ACC112 (cell line): ENCODE results near the gene TCEA2.

Experiments
- H2AFZ ChIP-seq: fragments of 200-600 bp; sonication (generic); one replicate; pipeline ENCODE4 v1.6.0; 2017; ENCODE audit warnings: antibody characterized with exemption, low read length; ENCODE audit not compliant: unreplicated experiment
- H3K27ac ChIP-seq: fragments of 200-600 bp; sonication (generic); 2 replicates; pipeline ENCODE4 v1.5.1; 2014; ENCODE audit warnings: low read depth, mild to moderate bottlenecking, antibody characterized with exemption, low read length, moderate library complexity
- H3K27me3 ChIP-seq: fragments of 200-600 bp; sonication (generic); 2 replicates; pipeline ENCODE4 v1.6.1; 2014; ENCODE audit warnings: mild to moderate bottlenecking, antibody characterized with exemption, low read length, moderate library complexity, mixed read lengths; ENCODE audit not compliant: insufficient read depth
- H3K36me3 ChIP-seq: fragments of 200-600 bp; sonication (generic); 2 replicates; pipeline ENCODE4 v1.6.1; 2016; ENCODE audit warnings: mild to moderate bottlenecking, antibody characterized with exemption, low read length, moderate library complexity, mixed read lengths; ENCODE audit not compliant: insufficient read depth
- H3K4me1 ChIP-seq: fragments of 200-600 bp; sonication (generic); one replicate; pipeline ENCODE4 v1.6.1; 2016; ENCODE audit warnings: low read length, mixed read lengths; ENCODE audit not compliant: insufficient read depth, unreplicated experiment, control insufficient read depth
- H3K4me3 ChIP-seq: fragments of 200-600 bp; sonication (generic); 2 replicates; pipeline ENCODE4 v1.5.1; 2014; ENCODE audit warnings: mild to moderate bottlenecking, low read depth, low read length
- H3K79me2 ChIP-seq: fragments of 200-600 bp; sonication (generic); one replicate; pipeline ENCODE4 v1.6.0; 2016; ENCODE audit warnings: low read length; ENCODE audit not compliant: control insufficient read depth, unreplicated experiment, insufficient read depth

TCEA2 gene

DNA sequence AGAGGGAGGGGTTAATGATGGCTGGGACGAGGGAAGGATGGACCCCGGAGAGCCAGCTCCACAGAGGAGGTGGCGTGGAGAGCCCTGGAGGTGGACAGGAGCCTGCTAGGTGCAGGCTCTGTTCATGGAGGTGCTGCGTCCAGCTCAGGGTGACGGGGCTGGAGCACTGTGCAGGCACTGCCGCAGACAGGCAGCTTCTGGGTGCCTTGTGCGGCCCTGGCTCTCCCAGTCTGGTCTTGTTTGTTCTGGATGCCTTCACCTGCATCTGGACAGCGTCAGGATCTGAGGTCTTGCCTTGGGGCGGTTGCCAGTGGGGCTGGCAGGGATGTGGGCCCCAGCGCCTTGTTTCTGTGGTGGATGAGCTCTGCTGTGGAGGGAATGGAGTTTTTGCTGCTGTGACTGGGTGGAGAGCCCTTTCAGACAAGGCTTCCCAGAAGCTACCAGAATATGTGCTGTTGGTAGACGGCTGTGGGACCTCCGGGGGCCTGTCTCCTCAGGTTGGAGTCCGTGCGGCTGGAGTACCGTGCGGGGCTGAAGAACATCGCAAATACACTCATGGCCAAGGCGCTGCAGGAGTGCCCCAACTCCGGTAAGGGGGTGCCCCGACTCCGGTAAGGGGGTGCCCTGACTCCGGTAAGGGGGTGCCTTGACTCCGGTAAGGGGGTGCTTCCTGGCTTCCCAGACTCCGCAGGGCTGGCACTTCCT lies 34.9 kb upstream of the TCEA2 start:
- Histone ChIP-seq H3K27me3 (no peaks in the 10 kb centered on the region), H3K79me2 (no peaks in the 10 kb centered on the region), H3K4me3 (no peak overlapping the region), H3K4me1 (peaks cover 4% of the 10 kb centered on the region), H3K27ac (no peak overlapping the region), H2AFZ (no peak overlapping the region), H3K36me3 (peaks cover 30% of the 10 kb centered on the region; the same call in 1 of the 2 replicates)

- Histone ChIP-seq H3K4me1 (peaks cover 4% of the 10 kb centered on the region), H3K27me3 (no peaks in the 10 kb centered on the region), H3K27ac (no peak overlapping the region), H3K36me3 (peaks cover 23% of the 10 kb centered on the region; the same call in 1 of the 2 replicates), H3K79me2 (no peaks in the 10 kb centered on the region), H3K4me3 (no peak overlapping the region), H2AFZ (no peak overlapping the region)
Observed at GRCh38 chr20:64029293-64030117, 33.5 kb upstream of the TCEA2 start.

- Histone ChIP-seq H3K36me3 (peaks cover 23% of the 10 kb centered on the region; the same call in 1 of the 2 replicates), H2AFZ (no peak overlapping the region), H3K27ac (no peak overlapping the region)
Observed at GRCh38 chr20:64030371-64031134, 32.4 kb upstream of the TCEA2 start.

GRCh38 chr20:64031822-64032314 lies 31.1 kb upstream of the TCEA2 start:
- no peak overlapping the region for H3K27ac ChIP-seq
- no peaks in the 10 kb centered on the region for H3K27me3 ChIP-seq
- H3K4me1 ChIP-seq, result peaks cover 4% of the 10 kb centered on the region
- no peak overlapping the region for H2AFZ ChIP-seq
- H3K36me3 ChIP-seq, result peaks cover 20% of the 10 kb centered on the region; the same call in 1 of the 2 replicates
- H3K4me3 ChIP-seq, result no peak overlapping the region
- no peaks in the 10 kb centered on the region for H3K79me2 ChIP-seq

More at GRCh38 chr20:64030371-64031134, 32.4 kb upstream of the TCEA2 start:
- Histone ChIP-seq H3K4me1 (peaks cover 4% of the 10 kb centered on the region), H3K79me2 (no peaks in the 10 kb centered on the region), H3K27me3 (no peaks in the 10 kb centered on the region), H3K4me3 (no peak overlapping the region)

DNA sequence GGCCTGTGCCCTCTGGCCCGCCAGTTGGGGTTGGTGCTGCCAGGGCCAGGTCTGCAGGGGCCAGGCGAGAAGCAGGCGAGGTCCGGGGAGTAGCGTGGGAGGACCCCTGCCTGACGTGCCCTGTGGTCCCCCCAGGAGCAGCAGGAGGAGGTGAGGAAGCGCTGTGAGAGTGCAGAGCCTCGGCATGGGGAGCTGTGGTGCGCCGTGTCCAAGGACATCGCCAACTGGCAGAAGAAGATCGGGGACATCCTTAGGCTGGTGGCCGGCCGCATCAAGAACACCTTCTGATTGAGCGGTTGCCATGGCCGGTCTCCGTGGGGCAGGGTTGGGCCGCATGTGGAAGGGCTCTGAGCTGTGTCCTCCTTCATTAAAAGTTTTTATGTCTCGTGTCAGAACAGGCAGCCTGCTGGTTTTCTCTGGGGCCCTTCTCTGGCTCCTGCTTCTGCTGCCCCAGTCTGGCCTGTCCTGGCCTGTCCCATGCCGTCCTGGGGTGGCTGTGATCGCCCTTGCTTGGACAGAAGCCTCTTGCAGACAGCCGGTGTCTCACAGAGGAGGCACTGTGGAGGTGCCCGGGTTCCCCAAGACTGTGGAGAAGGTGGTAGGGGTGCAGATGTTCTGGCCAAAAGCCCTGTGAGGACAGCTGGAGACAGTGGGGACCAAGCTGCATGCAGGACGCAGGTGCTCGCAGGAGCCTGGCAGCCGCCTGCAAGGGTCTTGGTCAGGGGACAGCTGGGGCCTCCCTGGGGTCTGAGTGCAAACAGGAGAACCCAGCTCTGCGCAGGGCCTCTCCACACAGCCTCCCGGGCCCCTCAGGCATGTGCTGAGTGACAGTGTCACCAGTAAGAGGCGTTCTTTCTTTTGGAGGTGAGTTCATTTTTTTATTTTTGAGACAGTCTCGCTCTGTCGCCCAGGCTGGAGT lies 30.0 kb upstream of the TCEA2 start:
- Histone ChIP-seq H3K4me3 (no peak overlapping the region), H3K4me1 (peaks cover 4% of the 10 kb centered on the region), H3K27ac (no peak overlapping the region), H3K27me3 (peaks cover 11% of the 10 kb centered on the region), H2AFZ (no peak overlapping the region), H3K79me2 (no peaks in the 10 kb centered on the region), H3K36me3 (peaks cover 12% of the 10 kb centered on the region; the same call in 1 of the 2 replicates)

DNA sequence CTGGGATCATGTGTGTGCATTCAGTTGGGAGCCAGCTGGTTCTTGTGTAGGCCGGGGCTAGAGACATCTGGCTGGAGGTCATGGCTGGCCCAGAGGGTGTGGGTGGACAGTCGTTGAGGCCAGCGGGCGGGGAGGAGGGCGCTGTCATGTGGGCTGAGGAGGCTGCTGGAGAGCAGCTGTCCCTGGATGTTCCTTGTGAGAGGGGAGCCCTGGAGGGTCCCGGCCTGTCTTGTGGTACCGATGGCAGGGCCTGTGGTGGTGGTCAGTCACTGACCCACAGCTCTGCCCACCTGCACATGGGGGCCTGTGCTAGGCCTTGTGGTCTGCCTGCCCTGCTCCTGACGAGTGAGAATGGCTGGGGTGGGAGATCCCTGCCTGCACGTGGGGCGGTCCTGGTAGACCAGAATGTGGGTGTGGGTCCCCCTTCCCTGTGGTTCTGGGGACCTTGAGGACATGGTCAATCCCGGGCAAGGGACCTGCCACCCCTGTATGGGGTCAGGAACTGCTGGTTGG lies 29.0 kb upstream of the TCEA2 start:
- no peak overlapping the region for H3K27ac ChIP-seq
- no peaks in the 10 kb centered on the region for H3K79me2 ChIP-seq
- H3K27me3 ChIP-seq, result peaks cover 13% of the 10 kb centered on the region
- H2AFZ ChIP-seq, result no peak overlapping the region
- H3K4me1 ChIP-seq, result peaks cover 4% of the 10 kb centered on the region
- peaks cover 6% of the 10 kb centered on the region; the same call in 1 of the 2 replicates for H3K36me3 ChIP-seq
- no peak overlapping the region for H3K4me3 ChIP-seq

GRCh38 chr20:64035066-64035932 lies 27.7 kb upstream of the TCEA2 start:
- Histone ChIP-seq H3K27me3 (peaks cover 18% of the 10 kb centered on the region), H3K4me1 (peaks cover 4% of the 10 kb centered on the region), H3K79me2 (no peaks in the 10 kb centered on the region), H2AFZ (no peak overlapping the region), H3K4me3 (no peak overlapping the region), H3K27ac (no peak overlapping the region), H3K36me3 (peaks cover 2% of the 10 kb centered on the region; the same call in 1 of the 2 replicates)

DNA sequence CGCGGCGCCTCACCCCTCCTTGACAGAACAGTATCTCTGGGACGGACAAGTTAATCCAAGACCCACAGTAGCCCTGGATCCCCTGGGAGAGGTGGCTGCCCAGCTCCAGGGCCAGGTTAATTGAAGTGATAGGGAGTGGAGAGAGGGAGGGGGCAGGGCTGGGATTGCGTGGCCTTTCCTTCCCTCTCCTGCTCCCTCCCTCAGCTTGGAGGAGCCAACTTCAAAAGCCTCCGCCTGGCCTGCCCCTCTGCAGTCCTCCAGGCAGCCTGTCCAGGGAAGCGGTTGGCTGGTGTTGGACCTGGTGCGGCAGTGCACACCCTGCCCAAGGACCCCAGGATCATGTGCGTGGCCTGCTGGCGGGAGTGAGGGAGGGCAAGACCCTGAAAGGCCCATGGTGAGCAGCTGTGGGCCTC lies 27.1 kb upstream of the TCEA2 start, which contains the start of gene C20orf204:
Gene C20orf204 (plus strand): TSS at position 250 of the 413 bp plus-strand sequence. CDS start 142 bp downstream, at position 392.
- Histone ChIP-seq H3K36me3 (no peaks in the 10 kb centered on the region), H3K4me3 (no peak within 1 kb of the TSS), H2AFZ (no peak within 1 kb of the TSS), H3K27ac (no peak within 1 kb of the TSS), H3K4me1 (peaks cover 4% of the 10 kb centered on the region), H3K79me2 (no peaks in the 10 kb centered on the region), H3K27me3 (peaks cover 23% of the 10 kb centered on the region)
